Loucy (cell line): ENCODE results near the gene INPP5D.

Source experiments
- H2AFZ ChIP-seq: fragments of 200-600 bp; sonication (generic); 2 replicates; pipeline ENCODE4 v1.6.0; 2016; ENCODE audit warnings: antibody characterized with exemption, mild to moderate bottlenecking, low read length, moderate library complexity
- H3F3A ChIP-seq: fragments of 200-600 bp; 2 replicates; pipeline ENCODE4 v1.6.0; 2016; ENCODE audit warnings: antibody characterized with exemption, low read depth, mild to moderate bottlenecking
- H3K27me3 ChIP-seq: fragments of 200-600 bp; sonication (generic); 2 replicates; pipeline ENCODE4 v1.6.1; 2014; ENCODE audit warnings: low read length, mild to moderate bottlenecking; ENCODE audit not compliant: insufficient read depth, poor library complexity, severe bottlenecking
- H3K36me3 ChIP-seq: fragments of 200-600 bp; sonication (generic); 2 replicates; pipeline ENCODE4 v1.6.1; 2016; ENCODE audit warnings: low read length; ENCODE audit not compliant: insufficient read depth
- H3K4me1 ChIP-seq: fragments of 200-600 bp; sonication (generic); 2 replicates; pipeline ENCODE4 v1.5.1; 2014; ENCODE audit warnings: low read length, mild to moderate bottlenecking; ENCODE audit not compliant: insufficient read depth, poor library complexity, severe bottlenecking
- H3K4me2 ChIP-seq: fragments of 200-600 bp; sonication (generic); 2 replicates; pipeline ENCODE4 v1.6.0; 2014; ENCODE audit warnings: antibody characterized with exemption, low read length, low read depth, mild to moderate bottlenecking; ENCODE audit not compliant: poor library complexity, severe bottlenecking
- H3K4me3 ChIP-seq: fragments of 200-600 bp; sonication (generic); 2 replicates; pipeline ENCODE4 v1.5.1; 2014; ENCODE audit warnings: low read length, mild to moderate bottlenecking, mixed read lengths; ENCODE audit not compliant: poor library complexity, severe bottlenecking
- H3K79me2 ChIP-seq: fragments of 200-600 bp; sonication (generic); 2 replicates; pipeline ENCODE4 v1.6.1; 2014; ENCODE audit warnings: low read length; ENCODE audit not compliant: insufficient read depth
- H3K9ac ChIP-seq: fragments of 200-600 bp; sonication (generic); 2 replicates; pipeline ENCODE4 v1.6.0; 2014; ENCODE audit warnings: mild to moderate bottlenecking, low read depth, low read length, moderate library complexity; ENCODE audit not compliant: poor library complexity, severe bottlenecking
- H3K9me2 ChIP-seq: fragments of 200-600 bp; sonication (generic); replicated peaks from 2 replicates; pipeline ENCODE4 v1.6.1; 2016; ENCODE audit warnings: low read depth, low read length, mixed read lengths
- H3K9me3 ChIP-seq: fragments of 200-600 bp; sonication (generic); 2 replicates; pipeline ENCODE4 v1.6.1; 2014; ENCODE audit warnings: mild to moderate bottlenecking, antibody characterized with exemption, low read length, low read depth; ENCODE audit not compliant: insufficient read depth
- H4K20me1 ChIP-seq: fragments of 200-600 bp; sonication (generic); 2 replicates; pipeline ENCODE4 v1.6.0; 2014; ENCODE audit warnings: antibody characterized with exemption, low read length, mild to moderate bottlenecking; ENCODE audit not compliant: insufficient read depth, poor library complexity, severe bottlenecking
- CTCF ChIP-seq: fragments of 200-600 bp; sonication (generic); conservative IDR thresholded peaks from 2 replicates; pipeline ENCODE4 v1.5.1; 2014; ENCODE audit warnings: mild to moderate bottlenecking, antibody characterized with exemption, low read length
- EZH2phosphoT487 ChIP-seq: fragments of 200-600 bp; IDR thresholded peaks from 2 replicates; pipeline ENCODE4 v1.6.1; 2018; ENCODE audit warnings: antibody characterized with exemption, mild to moderate bottlenecking, moderate library complexity, borderline replicate concordance

The INPP5D gene

GRCh38 chr2:233079473-233079877, 19.3 kb downstream of the INPP5D start:
- Histone ChIP-seq H3K27me3 (no peaks in the 10 kb centered on the region), H3K9me3 (no peaks in the 10 kb centered on the region), H2AFZ (no peak overlapping the region), H3K9me2 (no peaks in the 10 kb centered on the region), H4K20me1 (peaks cover 53% of the 10 kb centered on the region), H3K4me2 (peak overlapping the region; percentile 46), H3K4me3 (no peak overlapping the region), H3K79me2 (peaks cover 82% of the 10 kb centered on the region), H3F3A (peaks cover 21% of the 10 kb centered on the region), H3K36me3 (peaks cover 50% of the 10 kb centered on the region; the same call in 1 of the 2 replicates), H3K4me1 (peaks cover 69% of the 10 kb centered on the region), H3K9ac (no peak overlapping the region)
- TF ChIP-seq CTCF (no peak), EZH2phosphoT487 (no peak)

DNA sequence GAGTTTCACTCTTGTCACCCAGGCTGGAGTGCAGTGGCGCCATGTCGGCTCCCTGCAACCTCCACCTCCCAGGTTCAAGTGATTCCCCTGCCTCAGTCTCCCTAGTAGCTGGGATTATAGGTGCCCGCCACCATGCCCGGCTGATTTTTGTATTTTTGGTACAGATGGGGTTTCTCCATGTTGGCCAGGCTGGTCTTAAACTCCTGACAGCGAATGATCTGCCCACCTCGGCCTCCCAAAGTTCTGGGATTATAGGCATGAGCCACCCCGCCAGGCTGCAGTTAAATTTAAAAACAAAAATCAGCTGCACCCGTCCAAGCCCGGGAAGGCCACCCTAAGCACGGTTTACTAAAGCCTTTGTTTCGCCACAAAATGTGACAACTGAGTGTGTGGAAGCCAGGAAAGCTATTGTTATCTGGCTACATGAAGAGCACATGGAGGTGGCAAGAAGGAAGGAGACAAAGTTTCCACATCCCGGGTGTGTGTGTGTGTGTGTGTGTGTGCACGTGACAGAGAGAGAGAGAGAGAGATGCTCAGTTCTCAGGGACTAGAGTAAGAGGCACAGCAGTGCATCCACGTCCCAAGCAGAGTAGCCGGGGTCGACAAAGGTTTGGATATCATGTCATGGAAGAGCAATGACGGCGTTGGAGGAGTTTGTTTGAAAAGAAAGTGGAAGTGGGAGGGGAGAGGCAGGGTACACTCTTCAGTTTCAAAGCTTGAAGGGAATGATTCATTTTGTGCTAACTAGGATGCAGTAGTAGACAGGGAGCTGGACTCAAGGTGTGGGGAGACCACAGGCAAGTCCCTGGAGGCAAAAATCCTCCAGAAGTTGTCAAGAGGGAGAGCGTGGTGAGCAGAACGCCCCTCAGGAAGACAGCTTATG, 20.1 kb downstream of the INPP5D start:
- H3K9ac ChIP-seq = no peak overlapping the region
- no peaks in the 10 kb centered on the region for H3K27me3 ChIP-seq
- peaks cover 82% of the 10 kb centered on the region for H3K79me2 ChIP-seq
- no peak for TF ChIP-seq CTCF
- TF ChIP-seq EZH2phosphoT487 = no peak
- H2AFZ ChIP-seq = no peak overlapping the region
- no peaks in the 10 kb centered on the region for H3K9me3 ChIP-seq
- peaks cover 68% of the 10 kb centered on the region for H3K4me1 ChIP-seq
- H3F3A ChIP-seq = peaks cover 14% of the 10 kb centered on the region
- H3K36me3 ChIP-seq = peaks cover 53% of the 10 kb centered on the region; the same call in 1 of the 2 replicates
- H3K4me3 ChIP-seq = no peak overlapping the region
- H4K20me1 ChIP-seq = peaks cover 45% of the 10 kb centered on the region
- no peaks in the 10 kb centered on the region for H3K9me2 ChIP-seq
- no peak overlapping the region for H3K4me2 ChIP-seq

DNA sequence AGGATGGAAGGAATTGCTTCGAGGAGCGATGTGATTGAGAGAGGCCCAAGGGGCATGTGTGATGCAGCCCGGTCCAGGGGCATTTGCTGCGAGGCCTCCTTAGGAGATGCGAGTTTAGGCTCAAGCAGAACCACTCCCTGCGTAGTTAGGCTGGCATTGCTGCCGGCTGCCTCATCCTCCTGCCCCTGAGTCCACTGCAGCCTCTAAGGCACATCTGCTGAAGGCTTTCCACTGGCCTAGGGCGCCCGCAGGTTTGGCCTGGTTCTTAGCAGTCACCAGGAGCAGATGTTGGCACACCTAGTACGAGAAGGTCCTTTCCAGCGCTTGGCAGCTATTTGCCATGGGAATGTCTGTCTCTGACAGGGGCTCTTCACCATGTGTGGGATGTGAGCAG, 20.7 kb downstream of the INPP5D start:
- H3K36me3 ChIP-seq = peaks cover 53% of the 10 kb centered on the region; the same call in 1 of the 2 replicates
- peaks cover 68% of the 10 kb centered on the region for H3K4me1 ChIP-seq
- H3K4me3 ChIP-seq = no peak overlapping the region
- peaks cover 9% of the 10 kb centered on the region for H3F3A ChIP-seq
- H3K4me2 ChIP-seq = peak overlapping the region; percentile 2
- H4K20me1 ChIP-seq = peaks cover 39% of the 10 kb centered on the region
- H3K27me3 ChIP-seq = no peaks in the 10 kb centered on the region
- H2AFZ ChIP-seq = no peak overlapping the region
- H3K79me2 ChIP-seq = peaks cover 82% of the 10 kb centered on the region
- TF ChIP-seq CTCF (no peak), EZH2phosphoT487 (no peak)
- H3K9ac ChIP-seq = no peak overlapping the region
- no peaks in the 10 kb centered on the region for H3K9me2 ChIP-seq
- H3K9me3 ChIP-seq = no peaks in the 10 kb centered on the region
